Liver (tissue), 9 donors: ENCODE measurements around the gene C19orf25. TPM values are rescaled to one million over a fixed set of nuclear protein-coding genes. Genes with fewer than 3 reads are reported as not detected.

Experiments
- DNase-seq: peaks from one replicate; pipeline ENCODE4 v3.0.0-alpha.2; 2017; ENCODE audit warnings: low spot score
- H3K27ac ChIP-seq, 2 donors: one replicate each; pipeline ENCODE4 v1.7.0; 2013; ENCODE audit warnings: inconsistent platforms in 2 of 2, low read length in 2 of 2, control low read depth in 1 of 2, low read depth in 1 of 2, mild to moderate bottlenecking in 1 of 2
- H3K27me3 ChIP-seq, 4 donors: one replicate each; pipeline versions ENCODE4 v1.6.1 to v1.7.0; 2013; ENCODE audit warnings: low read length in 3 of 4, inconsistent platforms in 1 of 4, mild to moderate bottlenecking in 1 of 4, moderate library complexity in 1 of 4; ENCODE audit not compliant: control insufficient read depth in 4 of 4, insufficient read depth in 4 of 4
- H3K36me3 ChIP-seq, 4 donors: one replicate each; pipeline versions ENCODE4 v1.6.1 to v1.7.0; 2013; ENCODE audit warnings: low read length in 3 of 4, mild to moderate bottlenecking in 3 of 4, low read depth in 1 of 4, moderate library complexity in 1 of 4; ENCODE audit not compliant: control insufficient read depth in 4 of 4, insufficient read depth in 3 of 4
- H3K4me1 ChIP-seq, 4 donors: one replicate each; pipeline versions ENCODE4 v1.6.1 to v1.7.0; 2013; ENCODE audit warnings: low read length in 3 of 4, mild to moderate bottlenecking in 3 of 4, moderate library complexity in 1 of 4; ENCODE audit not compliant: control insufficient read depth in 4 of 4, insufficient read depth in 4 of 4
- H3K4me3 ChIP-seq, 3 donors: one replicate each; pipeline versions ENCODE4 v1.6.1 to v1.7.0; 2013; ENCODE audit warnings: low read length in 3 of 3, control low read depth in 1 of 3, low read depth in 1 of 3, mild to moderate bottlenecking in 1 of 3
- H3K9ac ChIP-seq, 2 donors: one replicate each; pipeline ENCODE4 v1.7.0; 2013; ENCODE audit warnings: low read length in 2 of 2, mild to moderate bottlenecking in 2 of 2, moderate library complexity in 2 of 2, control low read depth in 1 of 2, low read depth in 1 of 2
- H3K9me3 ChIP-seq, 4 donors: one replicate each; pipeline versions ENCODE4 v1.6.1 to v1.7.0; 2013; ENCODE audit warnings: low read length in 3 of 4; ENCODE audit not compliant: control insufficient read depth in 4 of 4
- ATF3 ChIP-seq: IDR thresholded peaks from 2 replicates; pipeline ENCODE4 v1.6.1; 2016; ENCODE audit warnings: antibody characterized with exemption
- EGR1 ChIP-seq, 2 donors: IDR thresholded peaks; 2 replicates each; pipeline ENCODE4 v1.6.1; 2016 to 2018; ENCODE audit warnings: antibody characterized with exemption in 2 of 2, low read depth in 2 of 2
- FOXA1 ChIP-seq: IDR thresholded peaks from 2 replicates; pipeline ENCODE4 v1.6.1; 2016; ENCODE audit warnings: antibody characterized with exemption
- FOXA2 ChIP-seq: IDR thresholded peaks from 2 replicates; pipeline ENCODE4 v1.6.1; 2016; ENCODE audit warnings: antibody characterized with exemption
- GABPA ChIP-seq, 2 donors: IDR thresholded peaks in 1 of 2; conservative IDR thresholded peaks in 1 of 2; 2 replicates each; pipeline ENCODE4 v1.6.1; 2016; ENCODE audit warnings: antibody characterized with exemption in 2 of 2, mild to moderate bottlenecking in 1 of 2, moderate library complexity in 1 of 2
- HNF4A ChIP-seq, 2 donors: conservative IDR thresholded peaks; 2 replicates each; pipeline ENCODE4 v1.6.1; 2016; ENCODE audit warnings: antibody characterized with exemption in 2 of 2, mild to moderate bottlenecking in 2 of 2
- HNF4G ChIP-seq: IDR thresholded peaks from 2 replicates; pipeline ENCODE4 v1.6.1; 2016; ENCODE audit warnings: antibody characterized with exemption
- JUND ChIP-seq, 2 donors: IDR thresholded peaks; 2 replicates each; pipeline ENCODE4 v1.6.1; 2016; ENCODE audit warnings: antibody characterized with exemption in 2 of 2
- NR2F2 ChIP-seq: IDR thresholded peaks from 2 replicates; pipeline ENCODE4 v1.6.1; 2016; ENCODE audit warnings: antibody characterized with exemption
- RAD21 ChIP-seq, 2 donors: IDR thresholded peaks; 2 replicates each; pipeline ENCODE4 v1.6.1; 2016; ENCODE audit warnings: antibody characterized with exemption in 2 of 2, mild to moderate bottlenecking in 2 of 2
- RXRA ChIP-seq, 2 donors: IDR thresholded peaks; 2 replicates each; pipeline ENCODE4 v1.6.1; 2017 to 2018; ENCODE audit warnings: antibody characterized with exemption in 2 of 2, mild to moderate bottlenecking in 1 of 2
- SP1 ChIP-seq: IDR thresholded peaks from 2 replicates; pipeline ENCODE4 v1.6.1; 2018; ENCODE audit warnings: antibody characterized with exemption, mild to moderate bottlenecking
- TAF1 ChIP-seq: conservative IDR thresholded peaks from 2 replicates; pipeline ENCODE4 v1.6.1; 2016; ENCODE audit warnings: antibody characterized with exemption, mild to moderate bottlenecking
- YY1 ChIP-seq: IDR thresholded peaks from 2 replicates; pipeline ENCODE4 v1.6.1; 2016; ENCODE audit warnings: antibody characterized with exemption, mild to moderate bottlenecking
- ZBTB33 ChIP-seq: IDR thresholded peaks from 2 replicates; pipeline ENCODE4 v1.6.1; 2016; ENCODE audit warnings: antibody characterized with exemption
- WGBS: extraction: QIAGEN DNeasy Blood & Tissue Kit; methylation state at CpG from one replicate; pipeline ENCODE4 v1.1.7; 2013; 5-methylcytosine and 5-hydroxymethylcytosine counted together
- polyA plus RNA-seq, 2 donors: library from polyadenylated mRNA; stranded (reverse) in 1 of 2; unstranded in 1 of 2; fragments of 200-250 nt in 1 of 2; fragments of >200 nt in 1 of 2; fragmentation: Nextera tagmentation in 1 of 2; extraction: Ambion mirVana in 1 of 2; gene quantifications; one replicate each; pipeline versions ENCODE4 v1.2.1 to v1.2.3, GENCODE V29; 2013 to 2015
- total RNA-seq, 2 donors: library from RNA; depleted of rRNA; stranded (reverse); fragments of >200 nt; gene quantifications; one replicate each; pipeline ENCODE4 v1.2.3, GENCODE V29; 2014
- TF ChIP-seq, protein P1 (sequence below): IDR thresholded peaks from 2 replicates; pipeline ENCODE4 v1.6.1; 2016; ENCODE audit warnings: antibody characterized with exemption
- TF ChIP-seq, protein P2 (sequence below): fragments of 150-350 bp; IDR thresholded peaks from 2 replicates; pipeline ENCODE4 v1.5.1; 2017; ENCODE audit warnings: improper control_type of control experiment, low read depth, low read length; ENCODE audit not compliant: missing input control
- TF ChIP-seq, protein P3 (sequence below): IDR thresholded peaks from 2 replicates; pipeline ENCODE4 v1.6.1; 2016; ENCODE audit warnings: antibody characterized with exemption, mild to moderate bottlenecking
- donor health status: healthy.
- donor health status: healthy.
- donor health status: healthy.
- donor health status: healthy.
- donor health status: healthy.

C19orf25 gene
- total and polyA plus RNA-seq, 4 donors, result 15.1 to 19.8 (median 18.5) TPM

DNA sequence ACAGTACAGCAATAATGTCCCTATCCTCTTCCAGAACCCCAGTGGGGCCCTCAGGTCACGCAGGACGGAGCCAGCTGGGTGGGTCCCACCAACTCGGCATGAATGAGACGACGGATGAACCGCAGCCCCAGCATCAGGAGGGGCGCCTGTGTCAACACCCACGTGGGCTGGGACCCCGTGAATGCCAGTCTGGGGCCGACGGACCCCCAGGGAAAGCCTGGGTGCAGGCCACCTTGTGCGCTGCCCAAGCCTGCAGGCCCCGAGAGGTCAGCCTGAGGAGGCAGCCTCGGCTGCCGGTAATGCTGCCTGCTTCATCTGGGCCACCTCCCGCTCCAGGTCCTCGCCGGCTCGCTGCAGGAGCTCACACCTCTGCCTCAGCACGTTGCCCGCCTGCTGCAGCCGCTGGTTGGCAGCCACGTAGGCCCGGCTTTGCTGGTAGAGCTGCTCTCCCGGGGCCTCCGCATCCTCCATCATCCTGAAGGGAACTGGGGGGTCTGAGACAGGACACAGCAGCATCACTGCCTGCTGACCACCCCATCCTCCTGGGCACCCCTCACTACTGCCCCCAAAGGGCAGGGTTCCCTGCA, 4.2 kb downstream of the C19orf25 start:
- peaks cover 0 to 6% (median 0%) of the 10 kb centered on the region in 4 donors for H3K36me3 ChIP-seq
- H3K27ac ChIP-seq, result no peak overlapping the region
- no peak for DNase-seq
- H3K4me3 ChIP-seq, result no peak overlapping the region
- WGBS, result 94% methylated on average over 26 of the region's 26 CpGs
- no peak overlapping the region for H3K9ac ChIP-seq
- TF ChIP-seq ATF3 (no peak), SP1 (no peak), RAD21 (IDR thresholded peaks at IDR 0.05) (no peak), TAF1 (no peak), YY1 (no peak), ZBTB33 (no peak), HNF4G (no peak), FOXA1 (no peak), RXRA (IDR thresholded peaks at IDR 0.05) (no peak)
- peaks cover 0 to 7% (median 2%) of the 10 kb centered on the region in 4 donors for H3K27me3 ChIP-seq
- peaks cover 14 to 39% (median 29%) of the 10 kb centered on the region in 4 donors for H3K4me1 ChIP-seq
- H3K9me3 ChIP-seq, result no peaks in the 10 kb centered on the region

- Histone ChIP-seq H3K9ac (no peak overlapping the region), H3K27me3 (peaks cover 0 to 7% (median 2%) of the 10 kb centered on the region in 4 donors), H3K4me3 (no peak overlapping the region), H3K4me1 (peaks cover 18 to 45% (median 31%) of the 10 kb centered on the region in 4 donors), H3K9me3 (no peaks in the 10 kb centered on the region), H3K27ac (no peak overlapping the region), H3K36me3 (peaks cover 0 to 6% (median 0%) of the 10 kb centered on the region in 4 donors)
- 77% methylated on average over 31 of the region's 31 CpGs for WGBS
- DNase-seq, result no peak
- TF ChIP-seq FOXA1 (no peak), HNF4A (conservative IDR thresholded peaks at IDR 0.05) (no peak), TAF1 (no peak), YY1 (no peak), SP1 (no peak), GABPA (IDR thresholded peaks at IDR 0.05 in 1 of 2, conservative IDR thresholded peaks at IDR 0.05 in 1 of 2) (no peak), ZBTB33 (no peak), JUND (IDR thresholded peaks at IDR 0.05) (no peak), RXRA (IDR thresholded peaks at IDR 0.05) (no peak), FOXA2 (no peak), RAD21 (IDR thresholded peaks at IDR 0.05) (no peak), NR2F2 (no peak), ATF3 (no peak), HNF4G (no peak), EGR1 (IDR thresholded peaks at IDR 0.05; ENCODE audit: low read depth in 2 of 2) (no peak)
- TF ChIP-seq, protein P1, sequence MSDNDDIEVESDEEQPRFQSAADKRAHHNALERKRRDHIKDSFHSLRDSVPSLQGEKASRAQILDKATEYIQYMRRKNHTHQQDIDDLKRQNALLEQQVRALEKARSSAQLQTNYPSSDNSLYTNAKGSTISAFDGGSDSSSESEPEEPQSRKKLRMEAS, result no peak
- TF ChIP-seq, protein P2, sequence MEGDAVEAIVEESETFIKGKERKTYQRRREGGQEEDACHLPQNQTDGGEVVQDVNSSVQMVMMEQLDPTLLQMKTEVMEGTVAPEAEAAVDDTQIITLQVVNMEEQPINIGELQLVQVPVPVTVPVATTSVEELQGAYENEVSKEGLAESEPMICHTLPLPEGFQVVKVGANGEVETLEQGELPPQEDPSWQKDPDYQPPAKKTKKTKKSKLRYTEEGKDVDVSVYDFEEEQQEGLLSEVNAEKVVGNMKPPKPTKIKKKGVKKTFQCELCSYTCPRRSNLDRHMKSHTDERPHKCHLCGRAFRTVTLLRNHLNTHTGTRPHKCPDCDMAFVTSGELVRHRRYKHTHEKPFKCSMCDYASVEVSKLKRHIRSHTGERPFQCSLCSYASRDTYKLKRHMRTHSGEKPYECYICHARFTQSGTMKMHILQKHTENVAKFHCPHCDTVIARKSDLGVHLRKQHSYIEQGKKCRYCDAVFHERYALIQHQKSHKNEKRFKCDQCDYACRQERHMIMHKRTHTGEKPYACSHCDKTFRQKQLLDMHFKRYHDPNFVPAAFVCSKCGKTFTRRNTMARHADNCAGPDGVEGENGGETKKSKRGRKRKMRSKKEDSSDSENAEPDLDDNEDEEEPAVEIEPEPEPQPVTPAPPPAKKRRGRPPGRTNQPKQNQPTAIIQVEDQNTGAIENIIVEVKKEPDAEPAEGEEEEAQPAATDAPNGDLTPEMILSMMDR, result no peak
- TF ChIP-seq, protein P3, sequence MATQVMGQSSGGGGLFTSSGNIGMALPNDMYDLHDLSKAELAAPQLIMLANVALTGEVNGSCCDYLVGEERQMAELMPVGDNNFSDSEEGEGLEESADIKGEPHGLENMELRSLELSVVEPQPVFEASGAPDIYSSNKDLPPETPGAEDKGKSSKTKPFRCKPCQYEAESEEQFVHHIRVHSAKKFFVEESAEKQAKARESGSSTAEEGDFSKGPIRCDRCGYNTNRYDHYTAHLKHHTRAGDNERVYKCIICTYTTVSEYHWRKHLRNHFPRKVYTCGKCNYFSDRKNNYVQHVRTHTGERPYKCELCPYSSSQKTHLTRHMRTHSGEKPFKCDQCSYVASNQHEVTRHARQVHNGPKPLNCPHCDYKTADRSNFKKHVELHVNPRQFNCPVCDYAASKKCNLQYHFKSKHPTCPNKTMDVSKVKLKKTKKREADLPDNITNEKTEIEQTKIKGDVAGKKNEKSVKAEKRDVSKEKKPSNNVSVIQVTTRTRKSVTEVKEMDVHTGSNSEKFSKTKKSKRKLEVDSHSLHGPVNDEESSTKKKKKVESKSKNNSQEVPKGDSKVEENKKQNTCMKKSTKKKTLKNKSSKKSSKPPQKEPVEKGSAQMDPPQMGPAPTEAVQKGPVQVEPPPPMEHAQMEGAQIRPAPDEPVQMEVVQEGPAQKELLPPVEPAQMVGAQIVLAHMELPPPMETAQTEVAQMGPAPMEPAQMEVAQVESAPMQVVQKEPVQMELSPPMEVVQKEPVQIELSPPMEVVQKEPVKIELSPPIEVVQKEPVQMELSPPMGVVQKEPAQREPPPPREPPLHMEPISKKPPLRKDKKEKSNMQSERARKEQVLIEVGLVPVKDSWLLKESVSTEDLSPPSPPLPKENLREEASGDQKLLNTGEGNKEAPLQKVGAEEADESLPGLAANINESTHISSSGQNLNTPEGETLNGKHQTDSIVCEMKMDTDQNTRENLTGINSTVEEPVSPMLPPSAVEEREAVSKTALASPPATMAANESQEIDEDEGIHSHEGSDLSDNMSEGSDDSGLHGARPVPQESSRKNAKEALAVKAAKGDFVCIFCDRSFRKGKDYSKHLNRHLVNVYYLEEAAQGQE, result no peak
Observed at GRCh38 chr19:1474011-1474764, 4.8 kb downstream of the C19orf25 start.
